Testis (tissue), 2 donors: Measurements from ENCODE around the gene ZNF207.

ENCODE experiments used
- POLR2A ChIP-seq: fragments of 450-650 bp; IDR thresholded peaks from one replicate; pipeline ENCODE4 v1.6.1; 2017; ENCODE audit warnings: antibody characterized with exemption, mild to moderate bottlenecking, moderate library complexity
- TF ChIP-seq, protein P1 (sequence below), 3 experiments: fragments of 450-650 bp in 2 of 3; fragments of 200-600 bp in 1 of 3; sonication (generic) in 1 of 3; IDR thresholded peaks; one replicate each; pipeline ENCODE4 v1.5.1; 2016 to 2019; ENCODE audit warnings: antibody characterized with exemption in 3 of 3, mild to moderate bottlenecking in 2 of 3, moderate library complexity in 1 of 3

DNA sequence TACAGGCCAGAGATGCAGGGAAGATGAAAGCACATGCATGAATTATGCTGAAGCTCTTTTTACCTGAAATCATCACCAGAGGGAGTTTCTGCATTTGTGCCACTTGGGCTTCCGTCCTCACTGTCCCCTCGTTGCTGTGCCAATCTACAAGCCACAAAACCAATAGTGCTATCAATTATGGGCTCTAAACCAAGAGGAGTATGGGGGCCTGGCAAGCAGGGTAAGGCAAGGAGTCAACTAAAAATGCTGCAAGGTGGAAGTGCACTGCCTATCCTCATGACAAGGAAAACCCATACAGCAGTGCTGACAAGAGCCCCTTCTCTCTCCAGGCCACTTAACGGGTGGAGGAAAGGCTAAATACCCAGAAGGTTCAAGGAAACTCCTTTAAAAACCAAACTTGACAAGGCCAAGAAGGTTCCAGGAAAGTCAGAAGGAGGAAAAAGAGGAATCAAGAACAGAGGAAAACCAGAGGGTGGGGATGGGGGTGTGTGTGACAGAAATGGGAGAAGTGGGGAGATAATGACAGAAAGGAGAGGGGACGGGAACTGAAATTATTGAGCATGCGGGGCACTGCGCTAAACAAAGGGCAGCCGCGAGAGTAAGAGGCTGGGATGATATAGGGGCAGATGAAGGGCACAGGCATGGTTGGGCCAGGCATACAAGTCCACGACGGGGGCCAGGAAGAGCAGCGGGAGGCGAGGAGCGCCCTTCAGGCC lies 8.7 kb upstream of the ZNF207 start:
- TF ChIP-seq, protein P1, sequence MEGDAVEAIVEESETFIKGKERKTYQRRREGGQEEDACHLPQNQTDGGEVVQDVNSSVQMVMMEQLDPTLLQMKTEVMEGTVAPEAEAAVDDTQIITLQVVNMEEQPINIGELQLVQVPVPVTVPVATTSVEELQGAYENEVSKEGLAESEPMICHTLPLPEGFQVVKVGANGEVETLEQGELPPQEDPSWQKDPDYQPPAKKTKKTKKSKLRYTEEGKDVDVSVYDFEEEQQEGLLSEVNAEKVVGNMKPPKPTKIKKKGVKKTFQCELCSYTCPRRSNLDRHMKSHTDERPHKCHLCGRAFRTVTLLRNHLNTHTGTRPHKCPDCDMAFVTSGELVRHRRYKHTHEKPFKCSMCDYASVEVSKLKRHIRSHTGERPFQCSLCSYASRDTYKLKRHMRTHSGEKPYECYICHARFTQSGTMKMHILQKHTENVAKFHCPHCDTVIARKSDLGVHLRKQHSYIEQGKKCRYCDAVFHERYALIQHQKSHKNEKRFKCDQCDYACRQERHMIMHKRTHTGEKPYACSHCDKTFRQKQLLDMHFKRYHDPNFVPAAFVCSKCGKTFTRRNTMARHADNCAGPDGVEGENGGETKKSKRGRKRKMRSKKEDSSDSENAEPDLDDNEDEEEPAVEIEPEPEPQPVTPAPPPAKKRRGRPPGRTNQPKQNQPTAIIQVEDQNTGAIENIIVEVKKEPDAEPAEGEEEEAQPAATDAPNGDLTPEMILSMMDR (IDR thresholded peaks at IDR 0.05), result no peak
- TF ChIP-seq POLR2A, result no peak
